B cell (primary cell): ENCODE measurements around the gene NRAS. TPM values are rescaled to one million over a fixed set of nuclear protein-coding genes. Genes with fewer than 3 reads are reported as not detected.

Experiments
- ATAC-seq: fragments of 200-7000 bp; cut with Tn5 transposase; one replicate; pipeline ENCODE4 v1.10.0; 2021; ENCODE audit warnings: low read depth, mild to moderate bottlenecking, moderate number of reproducible peaks, moderate library complexity
- CTCF ChIA-PET: fragments of 350-600 bp; sonication (Branson Sonifier 250); formaldehyde crosslinking; loops from one replicate; lab custom pipeline; 2021; ENCODE audit warnings: antibody characterized with exemption, inconsistent platforms; lab: Charles Lee
- POLR2A ChIA-PET: fragments of 350-600 bp; sonication (Branson Sonifier 250); formaldehyde crosslinking; loops from one replicate; lab custom pipeline; 2021; ENCODE audit warnings: antibody characterized with exemption; lab: Charles Lee
- DNase-seq: peaks from one replicate; pipeline ENCODE4 v3.0.0; 2013
- H2AFZ ChIP-seq: 2 replicates; pipeline ENCODE4 v1.6.1; 2012; ENCODE audit warnings: mild to moderate bottlenecking, low read depth, low read length; ENCODE audit not compliant: insufficient read depth, poor library complexity, severe bottlenecking
- H3K27ac ChIP-seq, 2 donors: 1 replicate in 1 of 2; 2 replicates in 1 of 2; pipeline ENCODE4 v1.5.1; 2012 to 2013; ENCODE audit warnings: low read length in 2 of 2, mild to moderate bottlenecking in 2 of 2, moderate library complexity in 1 of 2
- H3K27me3 ChIP-seq, 4 experiments: fragments of 200-600 bp in 1 of 4; sonication (generic) in 1 of 4; replicated peaks in 1 of 4; 1 replicate in 2 of 4; 2 replicates in 2 of 4; pipeline versions ENCODE4 v1.6.1 to v1.7.0; 2013 to 2016; ENCODE audit warnings: low read length in 3 of 4, mild to moderate bottlenecking in 2 of 4, mixed read lengths in 1 of 4, moderate library complexity in 1 of 4; ENCODE audit not compliant: insufficient read depth in 4 of 4, control insufficient read depth in 3 of 4; ENCODE audit errors: control extremely low read depth in 1 of 4
- H3K36me3 ChIP-seq, 2 experiments: replicated peaks in 1 of 2; 1 replicate in 1 of 2; 2 replicates in 1 of 2; pipeline versions ENCODE4 v1.6.1 to v1.7.1; 2013; ENCODE audit warnings: low read length in 1 of 2; ENCODE audit not compliant: insufficient read depth in 2 of 2, control insufficient read depth in 1 of 2; ENCODE audit errors: control extremely low read depth in 1 of 2, extremely low read depth in 1 of 2
- H3K4me1 ChIP-seq, 2 donors: fragments of 200-600 bp in 1 of 2; sonication (generic) in 1 of 2; 1 replicate in 1 of 2; 2 replicates in 1 of 2; pipeline versions ENCODE4 v1.5.1 to v1.6.1; 2013 to 2017; ENCODE audit warnings: low read length in 2 of 2; ENCODE audit not compliant: control insufficient read depth in 2 of 2, insufficient read depth in 2 of 2
- H3K4me2 ChIP-seq: replicated peaks from 2 replicates; pipeline ENCODE3; 2012; ENCODE audit warnings: mild to moderate bottlenecking, low read depth, low read length; ENCODE audit not compliant: poor library complexity, severe bottlenecking
- H3K4me3 ChIP-seq, 5 experiments: fragments of 200-600 bp in 1 of 5; sonication (generic) in 1 of 5; 1 replicate in 3 of 5; 2 replicates in 2 of 5; pipeline versions ENCODE4 v1.5.1 to v1.7.0; 2011 to 2016; ENCODE audit warnings: low read length in 4 of 5, mild to moderate bottlenecking in 4 of 5, low read depth in 2 of 5, control low read depth in 1 of 5, moderate library complexity in 1 of 5; ENCODE audit not compliant: insufficient read depth in 1 of 5; ENCODE audit errors: control extremely low read depth in 1 of 5, extremely low read depth in 1 of 5
- H3K79me2 ChIP-seq: fragments of 200-600 bp; sonication (generic); one replicate; pipeline ENCODE4 v1.6.0; 2016; ENCODE audit warnings: low read length; ENCODE audit not compliant: control insufficient read depth, insufficient read depth
- H3K9ac ChIP-seq: fragments of 200-600 bp; sonication (generic); 2 replicates; pipeline ENCODE4 v1.6.1; 2017; ENCODE audit warnings: mild to moderate bottlenecking, low read length, moderate library complexity
- H3K9me3 ChIP-seq, 3 donors: one replicate each; pipeline versions ENCODE4 v1.6.1 to v1.7.1; 2013; ENCODE audit warnings: low read length in 2 of 3; ENCODE audit not compliant: control insufficient read depth in 2 of 3, insufficient read depth in 1 of 3; ENCODE audit errors: control extremely low read depth in 1 of 3
- H4K20me1 ChIP-seq: 2 replicates; pipeline ENCODE4 v1.6.0; 2012; ENCODE audit warnings: mild to moderate bottlenecking, low read length; ENCODE audit not compliant: insufficient read depth, control insufficient read depth, poor library complexity, severe bottlenecking
- H3K27ac Mint-ChIP-seq: one replicate; pipeline ENCODE4 v1.8.0; 2021; ENCODE audit warnings: mixed read lengths
- H3K27me3 Mint-ChIP-seq: one replicate; pipeline ENCODE4 v1.8.0; 2021; ENCODE audit warnings: mixed read lengths
- H3K4me1 Mint-ChIP-seq: one replicate; pipeline ENCODE4 v1.8.0; 2021; ENCODE audit warnings: mixed read lengths
- H3K4me3 Mint-ChIP-seq: one replicate; pipeline ENCODE4 v1.8.0; 2021; ENCODE audit warnings: mixed read lengths
- H3K9me3 Mint-ChIP-seq: one replicate; pipeline ENCODE4 v1.8.0; 2022; ENCODE audit warnings: mixed read lengths; ENCODE audit not compliant: insufficient read depth
- EZH2 ChIP-seq: IDR thresholded peaks from 2 replicates; pipeline ENCODE4 v1.6.1; 2012; ENCODE audit warnings: borderline replicate concordance, low read depth, mild to moderate bottlenecking, moderate library complexity, low read length; ENCODE audit not compliant: insufficient read depth, poor library complexity, severe bottlenecking
- WGBS: methylation state at CpG from one replicate; pipeline ENCODE4 v1.1.5; 2013; ENCODE audit warnings: missing lambda C conversion rate; ENCODE audit not compliant: insufficient coverage; 5-methylcytosine and 5-hydroxymethylcytosine counted together
- intact Hi-C: fragments of 100-400 bp; cut with micrococcal nuclease; formaldehyde crosslinking; loops from one replicate; pipeline ENCODE4 v1.10.0; 2022
- polyA plus RNA-seq: library from polyadenylated mRNA; depleted of rRNA; stranded (reverse); fragments of >200 nt; gene quantifications from 2 replicates; pipeline ENCODE4 v1.2.3, GENCODE V29; 2012
- total RNA-seq, 2 donors: library from RNA; stranded (reverse); fragments of 120-200 nt in 1 of 2; gene quantifications; 1 replicate in 1 of 2; 2 replicates in 1 of 2; pipeline versions ENCODE4 v1.2.3 to v1.2.4, GENCODE V29; 2013 to 2022
- TF ChIP-seq, protein P1 (sequence below): fragments of 200-600 bp; IDR thresholded peaks from one replicate; pipeline ENCODE4 v1.8.0; 2022; ENCODE audit warnings: antibody characterized with exemption, mild to moderate bottlenecking

NRAS gene
- total and polyA plus RNA-seq, 2 donors (not counting 1 experiment from before 2014, with no cell fraction given), result 9.8 to 35.0 TPM

DNA sequence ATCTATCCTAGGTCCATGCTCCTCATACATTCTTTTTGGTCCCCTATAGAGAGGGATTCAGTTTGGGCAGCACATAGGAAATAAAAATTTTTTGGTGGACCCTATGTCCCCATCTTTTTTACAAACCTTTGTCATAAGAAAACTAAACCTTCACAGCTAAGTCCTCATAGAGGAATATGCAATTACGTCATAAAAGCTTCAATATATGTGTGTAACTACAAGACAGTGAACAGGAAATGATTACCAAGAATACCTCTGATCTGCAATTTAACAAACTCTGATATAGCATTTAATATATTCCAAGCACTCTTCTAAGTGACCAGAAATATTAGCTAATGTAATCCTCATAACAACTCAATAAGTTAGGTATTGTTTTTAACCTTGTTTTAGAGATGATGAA, 40.5 kb downstream of the NRAS start:
- Mint-ChIP-seq H3K27me3 (peaks cover 60% of the 10 kb centered on the region), H3K4me3 (no peak overlapping the region), H3K9me3 (no peaks in the 10 kb centered on the region), H3K4me1 (no peaks in the 10 kb centered on the region), H3K27ac (no peak overlapping the region)
- H3K36me3 ChIP-seq, result no peaks in the 10 kb centered on the region
- H3K4me2 ChIP-seq, result no peak overlapping the region
- H3K9me3 ChIP-seq, result no peaks in the 10 kb centered on the region
- WGBS, result no CpG with 5 or more reads among the region's 1 CpG
- no peak overlapping the region for H3K4me3 ChIP-seq
- no peak overlapping the region for H3K9ac ChIP-seq
- ChIA-PET CTCF (no interaction called here), POLR2A (no interaction called here)
- peaks cover 0 to 10% (median 0%) of the 10 kb centered on the region in 4 experiments for H3K27me3 ChIP-seq
- no peak overlapping the region for H3K27ac ChIP-seq
- H4K20me1 ChIP-seq, result no peaks in the 10 kb centered on the region
- H3K79me2 ChIP-seq, result no peaks in the 10 kb centered on the region
- intact Hi-C loops, result no loop called here
- ATAC-seq (no peak), DNase-seq (no peak)
- no peaks in the 10 kb centered on the region for H3K4me1 ChIP-seq
- no peak overlapping the region for H2AFZ ChIP-seq
- TF ChIP-seq, protein P1, sequence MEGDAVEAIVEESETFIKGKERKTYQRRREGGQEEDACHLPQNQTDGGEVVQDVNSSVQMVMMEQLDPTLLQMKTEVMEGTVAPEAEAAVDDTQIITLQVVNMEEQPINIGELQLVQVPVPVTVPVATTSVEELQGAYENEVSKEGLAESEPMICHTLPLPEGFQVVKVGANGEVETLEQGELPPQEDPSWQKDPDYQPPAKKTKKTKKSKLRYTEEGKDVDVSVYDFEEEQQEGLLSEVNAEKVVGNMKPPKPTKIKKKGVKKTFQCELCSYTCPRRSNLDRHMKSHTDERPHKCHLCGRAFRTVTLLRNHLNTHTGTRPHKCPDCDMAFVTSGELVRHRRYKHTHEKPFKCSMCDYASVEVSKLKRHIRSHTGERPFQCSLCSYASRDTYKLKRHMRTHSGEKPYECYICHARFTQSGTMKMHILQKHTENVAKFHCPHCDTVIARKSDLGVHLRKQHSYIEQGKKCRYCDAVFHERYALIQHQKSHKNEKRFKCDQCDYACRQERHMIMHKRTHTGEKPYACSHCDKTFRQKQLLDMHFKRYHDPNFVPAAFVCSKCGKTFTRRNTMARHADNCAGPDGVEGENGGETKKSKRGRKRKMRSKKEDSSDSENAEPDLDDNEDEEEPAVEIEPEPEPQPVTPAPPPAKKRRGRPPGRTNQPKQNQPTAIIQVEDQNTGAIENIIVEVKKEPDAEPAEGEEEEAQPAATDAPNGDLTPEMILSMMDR, result no peak
- no peak for TF ChIP-seq EZH2

DNA sequence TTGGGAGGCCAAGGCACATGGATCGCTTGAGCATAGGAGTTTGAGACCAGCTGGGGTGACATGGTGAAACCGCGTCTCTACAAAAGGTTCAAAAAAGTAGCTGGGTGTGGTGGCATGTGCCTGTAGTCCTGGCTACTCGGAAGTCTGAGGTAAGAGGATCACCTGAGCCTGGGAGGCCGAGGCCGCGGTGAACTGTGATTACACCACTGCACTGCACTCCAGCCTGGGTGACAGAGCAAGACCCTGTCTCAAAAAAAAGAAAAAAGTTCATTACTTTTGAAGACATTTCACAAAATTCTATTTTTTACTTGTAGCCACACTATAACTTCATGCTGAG, 44.7 kb downstream of the NRAS start:
- Mint-ChIP-seq H3K9me3 (no peaks in the 10 kb centered on the region), H3K4me1 (peaks cover 14% of the 10 kb centered on the region), H3K27ac (no peak overlapping the region), H3K27me3 (peaks cover 47% of the 10 kb centered on the region), H3K4me3 (no peak overlapping the region)
- H3K79me2 ChIP-seq, result no peaks in the 10 kb centered on the region
- ChIA-PET POLR2A (no interaction called here), CTCF (interaction anchor here (0.7 to 1.2 kb wide), 3 partner anchors 39 to 438 kb away, joined by 3 to 4 read pairs (median 3); no protein-coding TSS in a partner anchor)
- ATAC-seq (no peak), DNase-seq (no peak)
- no peak overlapping the region for H2AFZ ChIP-seq
- TF ChIP-seq EZH2, result no peak
- TF ChIP-seq, protein P1, result no peak
- intact Hi-C loops, result no loop called here
- peaks cover 0 to 6% (median 0%) of the 10 kb centered on the region in 4 experiments for H3K27me3 ChIP-seq
- H3K36me3 ChIP-seq, result no peaks in the 10 kb centered on the region
- no peaks in the 10 kb centered on the region for H3K9me3 ChIP-seq
- no peaks in the 10 kb centered on the region for H4K20me1 ChIP-seq
- H3K27ac ChIP-seq, result no peak overlapping the region
- H3K4me1 ChIP-seq, result peaks cover 6 to 14% of the 10 kb centered on the region in 2 donors
- WGBS, result 96% methylated on average over 6 of the region's 7 CpGs
- H3K4me2 ChIP-seq, result no peak overlapping the region
- H3K9ac ChIP-seq, result no peak overlapping the region
- H3K4me3 ChIP-seq, result no peak overlapping the region
